CD14-positive monocyte (primary cell): ENCODE measurements around the gene TBC1D22A. TPM values are rescaled to one million over a fixed set of nuclear protein-coding genes. Genes with fewer than 3 reads are reported as not detected.
A peak's percentile ranks its signal among the peaks of the same experiment; 100 is the strongest.

Experiments
- DNase-seq, 3 donors: peaks; one replicate each; pipeline ENCODE4 v3.0.0-alpha.2; 2011 to 2022
- H2AFZ ChIP-seq: 2 replicates; pipeline ENCODE4 v1.6.0; 2012; ENCODE audit warnings: mild to moderate bottlenecking, low read depth, low read length, inconsistent platforms; ENCODE audit not compliant: insufficient read depth, poor library complexity, severe bottlenecking
- H3K27ac ChIP-seq, 2 donors: 1 replicate in 1 of 2; 2 replicates in 1 of 2; pipeline ENCODE4 v1.5.1; 2012 to 2013; ENCODE audit warnings: low read length in 2 of 2, control low read depth in 1 of 2, inconsistent platforms in 1 of 2, low read depth in 1 of 2, mild to moderate bottlenecking in 1 of 2
- H3K27me3 ChIP-seq, 2 donors: one replicate each; pipeline versions ENCODE4 v1.6.0 to v1.6.1; 2011 to 2013; ENCODE audit warnings: low read length in 2 of 2; ENCODE audit not compliant: control insufficient read depth in 2 of 2, insufficient read depth in 2 of 2
- H3K36me3 ChIP-seq, 2 donors: replicated peaks in 1 of 2; 1 replicate in 1 of 2; 2 replicates in 1 of 2; pipeline versions ENCODE4 v1.5.1 to v1.6.1; 2012 to 2013; ENCODE audit warnings: low read length in 2 of 2, control low read depth in 1 of 2, inconsistent platforms in 1 of 2, mild to moderate bottlenecking in 1 of 2; ENCODE audit not compliant: insufficient read depth in 2 of 2, control insufficient read depth in 1 of 2
- H3K4me1 ChIP-seq, 2 donors: 1 replicate in 1 of 2; 2 replicates in 1 of 2; pipeline versions ENCODE4 v1.5.1 to v1.6.1; 2012 to 2013; ENCODE audit warnings: low read length in 2 of 2, control low read depth in 1 of 2, inconsistent platforms in 1 of 2, mild to moderate bottlenecking in 1 of 2, moderate library complexity in 1 of 2; ENCODE audit not compliant: insufficient read depth in 2 of 2, control insufficient read depth in 1 of 2
- H3K4me2 ChIP-seq: replicated peaks from 2 replicates; pipeline ENCODE3; 2012; ENCODE audit warnings: low read length, moderate library complexity, mild to moderate bottlenecking; ENCODE audit not compliant: poor library complexity, severe bottlenecking; ENCODE audit errors: extremely low read depth
- H3K4me3 ChIP-seq, 3 experiments: fragments of 200-600 bp in 1 of 3; sonication (generic) in 1 of 3; replicated peaks in 1 of 3; 1 replicate in 2 of 3; 2 replicates in 1 of 3; pipeline ENCODE4 v1.5.1; 2011 to 2013; ENCODE audit warnings: low read length in 3 of 3, mild to moderate bottlenecking in 3 of 3, control low read depth in 2 of 3, low read depth in 2 of 3, inconsistent platforms in 1 of 3, moderate library complexity in 1 of 3
- H3K79me2 ChIP-seq: 2 replicates; pipeline ENCODE4 v1.6.0; 2012; ENCODE audit warnings: mild to moderate bottlenecking, control low read depth, inconsistent platforms, low read length, moderate library complexity; ENCODE audit not compliant: insufficient read depth
- H3K9ac ChIP-seq: 2 replicates; pipeline ENCODE4 v1.6.0; 2017; ENCODE audit warnings: low read length, mild to moderate bottlenecking; ENCODE audit not compliant: insufficient read depth, poor library complexity, severe bottlenecking
- H3K9me3 ChIP-seq, 2 donors: replicated peaks in 1 of 2; 1 replicate in 1 of 2; 2 replicates in 1 of 2; pipeline versions ENCODE4 v1.5.1 to v1.6.1; 2012 to 2013; ENCODE audit warnings: low read length in 2 of 2, control low read depth in 1 of 2; ENCODE audit not compliant: control insufficient read depth in 1 of 2, insufficient read depth in 1 of 2
- H4K20me1 ChIP-seq: 2 replicates; pipeline ENCODE4 v1.6.0; 2012; ENCODE audit warnings: mild to moderate bottlenecking, low read length, control low read depth, moderate library complexity; ENCODE audit not compliant: insufficient read depth
- H3K27ac Mint-ChIP-seq, 7 donors: one replicate each; pipeline ENCODE4 v1.8.0; 2020; ENCODE audit warnings: mild to moderate bottlenecking in 7 of 7, mixed read lengths in 7 of 7, moderate library complexity in 6 of 7, inconsistent platforms in 2 of 7
- H3K27me3 Mint-ChIP-seq, 3 donors: one replicate each; pipeline ENCODE4 v1.8.0; 2021 to 2022; ENCODE audit warnings: low read depth in 3 of 3, mild to moderate bottlenecking in 3 of 3, mixed read lengths in 3 of 3, moderate library complexity in 3 of 3, inconsistent platforms in 1 of 3
- H3K36me3 Mint-ChIP-seq, 2 donors: one replicate each; pipeline ENCODE4 v1.8.0; 2020; ENCODE audit warnings: mixed read lengths in 2 of 2, inconsistent platforms in 1 of 2, mild to moderate bottlenecking in 1 of 2
- H3K4me1 Mint-ChIP-seq: one replicate; pipeline ENCODE4 v1.8.0; 2020; ENCODE audit warnings: mild to moderate bottlenecking, mixed read lengths
- H3K4me3 Mint-ChIP-seq, 2 donors: one replicate each; pipeline ENCODE4 v1.8.0; 2020; ENCODE audit warnings: mild to moderate bottlenecking in 2 of 2, mixed read lengths in 2 of 2, moderate library complexity in 1 of 2
- H3K9me3 Mint-ChIP-seq, 7 donors: one replicate each; pipeline ENCODE4 v1.8.0; 2020 to 2022; ENCODE audit warnings: mixed read lengths in 7 of 7, mild to moderate bottlenecking in 6 of 7, moderate library complexity in 6 of 7, inconsistent platforms in 2 of 7
- WGBS: methylation state at CpG from one replicate; pipeline ENCODE4 v1.1.5; 2013; ENCODE audit warnings: missing lambda C conversion rate; ENCODE audit not compliant: insufficient coverage; 5-methylcytosine and 5-hydroxymethylcytosine counted together
- intact Hi-C, 2 donors: fragments of 100-400 bp; cut with micrococcal nuclease; formaldehyde crosslinking; loops; one replicate each; pipeline versions ENCODE4 v1.15.0 to v1.15.1; 2023
- polyA plus RNA-seq, 3 donors: library from polyadenylated mRNA; depleted of rRNA in 1 of 3; unstranded in 2 of 3; stranded (reverse) in 1 of 3; fragments of 300-500 nt in 2 of 3; fragments of >200 nt in 1 of 3; fragmentation: Illumina TruSeq in 2 of 3; gene quantifications; 1 replicate in 2 of 3; 2 replicates in 1 of 3; pipeline ENCODE4 v1.2.3, GENCODE V29; 2012 to 2021
- TF ChIP-seq, protein P1 (sequence below): fragments of 200-600 bp; IDR thresholded peaks from one replicate; pipeline ENCODE4 v1.8.0; 2022; ENCODE audit warnings: antibody characterized with exemption, mild to moderate bottlenecking

The TBC1D22A gene
- polyA plus RNA-seq, 3 donors, result 25.9 to 36.2 (median 29.5) TPM

DNA sequence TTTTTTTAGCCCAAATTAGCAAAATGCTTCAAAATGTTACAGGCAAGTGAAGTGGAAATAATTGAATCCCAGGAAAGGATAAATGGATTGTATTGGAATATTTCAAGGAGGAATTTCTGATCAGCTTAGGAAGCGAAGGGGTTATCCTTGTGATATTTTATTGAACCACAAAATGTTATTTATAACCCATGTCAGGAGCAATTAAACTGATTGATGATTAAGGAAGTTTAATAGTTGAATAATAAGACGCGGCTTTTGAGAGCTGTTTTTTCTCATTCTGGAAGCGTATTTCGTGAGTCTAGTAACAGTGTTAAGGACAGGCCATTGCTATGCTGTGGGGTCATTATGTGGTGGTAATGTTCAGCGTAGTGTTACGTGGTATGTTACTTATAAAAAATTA lies 192.3 kb downstream of the TBC1D22A start:
- peaks cover 90% of the 10 kb centered on the region for H4K20me1 ChIP-seq
- intact Hi-C loops, result no loop called here
- Mint-ChIP-seq H3K36me3 (peaks cover 47 to 51% of the 10 kb centered on the region in 2 donors), H3K27me3 (no peaks in the 10 kb centered on the region), H3K4me3 (no peak overlapping the region), H3K9me3 (no peaks in the 10 kb centered on the region), H3K27ac (no peak overlapping the region), H3K4me1 (no peaks in the 10 kb centered on the region)
- no peaks in the 10 kb centered on the region for H3K9me3 ChIP-seq
- H3K79me2 ChIP-seq, result no peaks in the 10 kb centered on the region
- H3K4me3 ChIP-seq, result no peak overlapping the region
- no peak overlapping the region for H3K27ac ChIP-seq
- H3K27me3 ChIP-seq, result no peaks in the 10 kb centered on the region
- H3K9ac ChIP-seq, result no peak overlapping the region
- TF ChIP-seq, protein P1, sequence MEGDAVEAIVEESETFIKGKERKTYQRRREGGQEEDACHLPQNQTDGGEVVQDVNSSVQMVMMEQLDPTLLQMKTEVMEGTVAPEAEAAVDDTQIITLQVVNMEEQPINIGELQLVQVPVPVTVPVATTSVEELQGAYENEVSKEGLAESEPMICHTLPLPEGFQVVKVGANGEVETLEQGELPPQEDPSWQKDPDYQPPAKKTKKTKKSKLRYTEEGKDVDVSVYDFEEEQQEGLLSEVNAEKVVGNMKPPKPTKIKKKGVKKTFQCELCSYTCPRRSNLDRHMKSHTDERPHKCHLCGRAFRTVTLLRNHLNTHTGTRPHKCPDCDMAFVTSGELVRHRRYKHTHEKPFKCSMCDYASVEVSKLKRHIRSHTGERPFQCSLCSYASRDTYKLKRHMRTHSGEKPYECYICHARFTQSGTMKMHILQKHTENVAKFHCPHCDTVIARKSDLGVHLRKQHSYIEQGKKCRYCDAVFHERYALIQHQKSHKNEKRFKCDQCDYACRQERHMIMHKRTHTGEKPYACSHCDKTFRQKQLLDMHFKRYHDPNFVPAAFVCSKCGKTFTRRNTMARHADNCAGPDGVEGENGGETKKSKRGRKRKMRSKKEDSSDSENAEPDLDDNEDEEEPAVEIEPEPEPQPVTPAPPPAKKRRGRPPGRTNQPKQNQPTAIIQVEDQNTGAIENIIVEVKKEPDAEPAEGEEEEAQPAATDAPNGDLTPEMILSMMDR, result no peak
- no CpG with 5 or more reads among the region's 7 CpGs for WGBS
- H3K4me1 ChIP-seq, result no peaks in the 10 kb centered on the region
- no peak overlapping the region for H2AFZ ChIP-seq
- H3K36me3 ChIP-seq, result peaks cover 11 to 78% of the 10 kb centered on the region in 2 donors
- no peak for DNase-seq
- H3K4me2 ChIP-seq, result no peak overlapping the region

DNA sequence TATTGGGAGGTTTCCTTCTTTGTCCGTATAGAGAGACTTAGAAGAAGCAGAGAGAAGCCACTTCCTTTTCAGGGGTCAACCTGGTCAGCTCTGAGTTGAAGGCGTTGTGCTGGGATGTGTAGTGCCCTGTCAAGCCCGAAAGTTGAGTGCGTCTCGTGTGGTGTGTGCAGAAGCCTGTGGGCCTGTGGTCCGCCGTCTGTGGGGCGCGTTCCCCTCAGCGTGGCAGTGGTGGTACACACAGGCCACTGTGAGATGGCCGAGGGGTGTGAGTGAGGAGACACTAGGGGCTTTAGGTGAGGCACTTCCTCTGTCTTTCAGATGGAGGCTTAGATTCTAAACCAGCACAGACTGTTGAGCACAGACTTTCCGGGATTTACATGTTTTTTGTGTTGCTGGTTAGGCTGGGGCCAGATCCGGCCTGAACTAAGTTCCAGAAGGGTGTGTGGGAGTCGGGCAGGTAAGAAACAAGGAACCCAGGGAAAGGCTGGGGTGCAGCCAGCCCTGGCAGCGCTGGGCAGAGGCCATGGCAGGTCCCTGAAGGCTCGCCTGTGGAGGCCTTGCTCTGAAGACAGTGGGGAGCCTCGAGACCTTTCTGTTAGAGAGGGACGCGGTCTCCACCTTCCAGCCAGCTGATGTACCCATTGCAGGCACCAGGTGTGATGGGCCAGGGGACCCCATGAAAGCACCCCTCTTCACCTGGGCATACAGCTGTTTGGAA lies 194.2 kb downstream of the TBC1D22A start:
- H3K4me3 ChIP-seq, result no peak overlapping the region
- intact Hi-C loops, result no loop called here
- Mint-ChIP-seq H3K4me1 (peaks cover 9% of the 10 kb centered on the region), H3K27ac (peak overlapping the region in 4 of 7 donors; percentile 25 to 69 (median 38)), H3K9me3 (no peaks in the 10 kb centered on the region), H3K4me3 (no peak overlapping the region), H3K36me3 (peaks cover 39 to 41% of the 10 kb centered on the region in 2 donors), H3K27me3 (no peaks in the 10 kb centered on the region)
- H3K27ac ChIP-seq, result no peak overlapping the region
- peaks cover 89% of the 10 kb centered on the region for H4K20me1 ChIP-seq
- no peaks in the 10 kb centered on the region for H3K27me3 ChIP-seq
- DNase-seq, result no peak
- no peaks in the 10 kb centered on the region for H3K4me1 ChIP-seq
- H3K79me2 ChIP-seq, result no peaks in the 10 kb centered on the region
- 97% methylated on average over 17 of the region's 19 CpGs for WGBS
- no peak overlapping the region for H3K9ac ChIP-seq
- no peak overlapping the region for H3K4me2 ChIP-seq
- no peaks in the 10 kb centered on the region for H3K9me3 ChIP-seq
- peaks cover 10 to 69% of the 10 kb centered on the region in 2 donors for H3K36me3 ChIP-seq
- TF ChIP-seq, protein P1, result no peak
- H2AFZ ChIP-seq, result no peak overlapping the region
